Fibroblast of villous mesenchyme (primary cell): ENCODE data around the gene KIF5A. TPM values are rescaled to one million over a fixed set of nuclear protein-coding genes. Genes with fewer than 3 reads are reported as not detected.

Experiments
- DNase-seq: peaks from one replicate; pipeline ENCODE4 v3.0.0-alpha.2; 2010; ENCODE audit warnings: low read depth
- H3K4me3 ChIP-seq: 2 replicates; pipeline ENCODE4 v1.5.1; 2011; ENCODE audit warnings: low read depth, mild to moderate bottlenecking, low read length
- CTCF ChIP-seq: IDR thresholded peaks from 2 replicates; pipeline ENCODE4 v1.5.1; 2012; ENCODE audit warnings: low read depth, mild to moderate bottlenecking, low read length; ENCODE audit not compliant: insufficient read depth
- total RNA-seq: library from RNA; depleted of rRNA; stranded (reverse); fragments of >200 nt; gene quantifications from 2 replicates; pipeline ENCODE4 v1.2.3, GENCODE V29; 2012

The KIF5A gene
- total RNA-seq, 1 donor, result 0.86 TPM

GRCh38 chr12:57592551-57593165 is 42.8 kb downstream of the KIF5A start:
- TF ChIP-seq CTCF, result no peak
- H3K4me3 ChIP-seq, result no peak overlapping the region

GRCh38 chr12:57593187-57593586 is 43.3 kb downstream of the KIF5A start:
- no peak for TF ChIP-seq CTCF
- DNase-seq, result no peak
- no peak overlapping the region for H3K4me3 ChIP-seq

More at GRCh38 chr12:57592551-57593165, 42.8 kb downstream of the KIF5A start:
- no peak for DNase-seq

- no peak for TF ChIP-seq CTCF
- no peak overlapping the region for H3K4me3 ChIP-seq
- DNase-seq, result no peak
Observed at GRCh38 chr12:57600395-57600794, 50.6 kb downstream of the KIF5A start.

- no peak for DNase-seq
Observed at GRCh38 chr12:57602544-57602943, 52.7 kb downstream of the KIF5A start.

GRCh38 chr12:57603324-57603723 is 53.5 kb downstream of the KIF5A start:
- TF ChIP-seq CTCF, result no peak
- DNase-seq, result no peak
- no peak overlapping the region for H3K4me3 ChIP-seq

More at GRCh38 chr12:57602544-57602943, 52.7 kb downstream of the KIF5A start:
- TF ChIP-seq CTCF, result no peak
- H3K4me3 ChIP-seq, result no peak overlapping the region

GRCh38 chr12:57603815-57604453 is 54.1 kb downstream of the KIF5A start:
- peak overlapping the region; percentile 82 for H3K4me3 ChIP-seq
- DNase-seq, result peak; percentile 57
- no peak for TF ChIP-seq CTCF
